ENCODE measurements around the gene BEX1. TPM values are rescaled to one million over a fixed set of nuclear protein-coding genes. Genes with fewer than 3 reads are reported as not detected.

BEX1 gene
- total and polyA plus RNA-seq, 2 of the 8 experiments (the other 6 are each of a cell fraction or from before 2014, with no cell fraction given) = 61.0 to 75.2 TPM

DNA sequence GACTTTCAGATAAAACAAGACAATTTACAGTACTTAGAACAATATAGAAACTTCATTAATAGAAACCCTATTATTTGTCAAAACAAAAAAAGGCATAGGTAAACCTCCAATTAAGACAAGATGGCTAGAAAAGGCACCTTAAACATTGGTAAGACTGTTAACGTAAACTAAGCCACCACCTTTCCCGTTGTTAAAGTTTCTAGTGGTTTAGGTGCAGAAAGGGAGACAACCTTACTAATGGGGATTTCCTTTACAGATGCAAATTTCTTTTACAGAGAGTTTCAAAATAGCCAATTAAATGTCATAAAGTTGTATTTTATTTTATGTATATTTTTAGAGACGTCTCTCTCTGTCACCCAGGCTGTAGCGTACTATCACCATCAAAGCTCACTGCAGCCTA lies 36.5 kb upstream of the BEX1 start (continued):
- TF ChIP-seq SUZ12 (IDR thresholded peaks at IDR 0.05; ENCODE audit: low read length) = no peak
- no peak for TF ChIP-seq SP1 (IDR thresholded peaks at IDR 0.05; ENCODE audit: low read depth, low read length)
- TF ChIP-seq, protein P1, sequence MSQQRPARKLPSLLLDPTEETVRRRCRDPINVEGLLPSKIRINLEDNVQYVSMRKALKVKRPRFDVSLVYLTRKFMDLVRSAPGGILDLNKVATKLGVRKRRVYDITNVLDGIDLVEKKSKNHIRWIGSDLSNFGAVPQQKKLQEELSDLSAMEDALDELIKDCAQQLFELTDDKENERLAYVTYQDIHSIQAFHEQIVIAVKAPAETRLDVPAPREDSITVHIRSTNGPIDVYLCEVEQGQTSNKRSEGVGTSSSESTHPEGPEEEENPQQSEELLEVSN (IDR thresholded peaks at IDR 0.05) = no peak
- no peak for TF ChIP-seq POLR2A (IDR thresholded peaks at IDR 0.05; ENCODE audit: control extremely low read depth in 1 of 2, low read depth in 2 of 2, low read length in 2 of 2)

Data from H1 (cell line).